ENCODE results near the gene LCP2. TPM values are rescaled to one million over a fixed set of nuclear protein-coding genes. Genes with fewer than 3 reads are reported as not detected.

The LCP2 gene
- not detected in 2 replicates for total RNA-seq
- long read RNA-seq = 0 reads

- no peak within 1 kb of the TSS for H3K4me3 Mint-ChIP-seq (ENCODE audit: unreplicated experiment)
- no peak for DNase-seq (ENCODE audit: extremely low spot score, unreplicated experiment)
- H3K27me3 Mint-ChIP-seq (ENCODE audit: unreplicated experiment) = peaks cover 53% of the 10 kb centered on the region
- TF ChIP-seq CTCF (IDR thresholded peaks at IDR 0.05) = no peak
- no peak within 1 kb of the TSS for H3K27ac Mint-ChIP-seq (ENCODE audit: unreplicated experiment)
- no peaks in the 10 kb centered on the region for H3K4me1 Mint-ChIP-seq (ENCODE audit: unreplicated experiment)
- H3K9me3 Mint-ChIP-seq (ENCODE audit: unreplicated experiment) = no peaks in the 10 kb centered on the region
- H3K36me3 Mint-ChIP-seq (ENCODE audit: unreplicated experiment) = no peaks in the 10 kb centered on the region
Measured at GRCh38 chr5:170297589-170298462, at the start of gene LCP2. LCP2 (minus strand) TSS chr5:170297777; CDS start chr5:170297611, 166 bp downstream.

- Mint-ChIP-seq H3K4me3 (ENCODE audit: unreplicated experiment) (no peak overlapping the region), H3K9me3 (ENCODE audit: unreplicated experiment) (peaks cover 4% of the 10 kb centered on the region), H3K27ac (ENCODE audit: unreplicated experiment) (no peak overlapping the region), H3K27me3 (ENCODE audit: unreplicated experiment) (peaks cover 64% of the 10 kb centered on the region), H3K4me1 (ENCODE audit: unreplicated experiment) (peaks cover 4% of the 10 kb centered on the region), H3K36me3 (ENCODE audit: unreplicated experiment) (no peaks in the 10 kb centered on the region)
- DNase-seq (ENCODE audit: extremely low spot score, unreplicated experiment) = no peak
- no peak for TF ChIP-seq CTCF (IDR thresholded peaks at IDR 0.05)
Measured at GRCh38 chr5:170347022-170347567, 49.5 kb upstream of the LCP2 start.

- Mint-ChIP-seq H3K27ac (ENCODE audit: unreplicated experiment) (no peak overlapping the region), H3K4me3 (ENCODE audit: unreplicated experiment) (no peak overlapping the region), H3K9me3 (ENCODE audit: unreplicated experiment) (peaks cover 4% of the 10 kb centered on the region), H3K27me3 (ENCODE audit: unreplicated experiment) (peaks cover 58% of the 10 kb centered on the region), H3K36me3 (ENCODE audit: unreplicated experiment) (no peaks in the 10 kb centered on the region), H3K4me1 (ENCODE audit: unreplicated experiment) (peaks cover 4% of the 10 kb centered on the region)
- TF ChIP-seq CTCF (IDR thresholded peaks at IDR 0.05) = no peak
- no peak for DNase-seq (ENCODE audit: extremely low spot score, unreplicated experiment)
Measured at GRCh38 chr5:170345971-170346370, 48.4 kb upstream of the LCP2 start.

GRCh38 chr5:170343177-170343576, 45.6 kb upstream of the LCP2 start:
- Mint-ChIP-seq H3K9me3 (ENCODE audit: unreplicated experiment) (peaks cover 4% of the 10 kb centered on the region), H3K4me3 (ENCODE audit: unreplicated experiment) (no peak overlapping the region), H3K27ac (ENCODE audit: unreplicated experiment) (no peak overlapping the region), H3K27me3 (ENCODE audit: unreplicated experiment) (peaks cover 40% of the 10 kb centered on the region), H3K4me1 (ENCODE audit: unreplicated experiment) (peaks cover under 1% of the 10 kb centered on the region), H3K36me3 (ENCODE audit: unreplicated experiment) (no peaks in the 10 kb centered on the region)
- DNase-seq (ENCODE audit: extremely low spot score, unreplicated experiment) = no peak
- no peak for TF ChIP-seq CTCF (IDR thresholded peaks at IDR 0.05)

GRCh38 chr5:170342153-170342725, 44.7 kb upstream of the LCP2 start:
- Mint-ChIP-seq H3K36me3 (ENCODE audit: unreplicated experiment) (no peaks in the 10 kb centered on the region), H3K27me3 (ENCODE audit: unreplicated experiment) (peaks cover 35% of the 10 kb centered on the region), H3K9me3 (ENCODE audit: unreplicated experiment) (peaks cover 4% of the 10 kb centered on the region), H3K4me1 (ENCODE audit: unreplicated experiment) (no peaks in the 10 kb centered on the region), H3K4me3 (ENCODE audit: unreplicated experiment) (no peak overlapping the region), H3K27ac (ENCODE audit: unreplicated experiment) (no peak overlapping the region)
- no peak for TF ChIP-seq CTCF (IDR thresholded peaks at IDR 0.05)
- no peak for DNase-seq (ENCODE audit: extremely low spot score, unreplicated experiment)

Data from osteocyte (in vitro differentiated cells).